Ishikawa (cell line): Measurements from ENCODE around the gene SRP14.

ENCODE experiments used
- CEBPB ChIP-seq: IDR thresholded peaks from 2 replicates; pipeline ENCODE4 v1.6.1; 2012
- CREB1 ChIP-seq: IDR thresholded peaks from 2 replicates; pipeline ENCODE4 v1.6.1; 2012; ENCODE audit warnings: low read depth
- EGR1 ChIP-seq: IDR thresholded peaks from 2 replicates; pipeline ENCODE4 v1.6.1; 2012
- EP300 ChIP-seq: IDR thresholded peaks from 2 replicates; pipeline ENCODE4 v1.6.1; 2012; ENCODE audit warnings: borderline replicate concordance
- FOXM1 ChIP-seq: IDR thresholded peaks from 2 replicates; pipeline ENCODE4 v1.6.1; 2012; ENCODE audit warnings: low read depth, borderline replicate concordance
- NFIC ChIP-seq: IDR thresholded peaks from 2 replicates; pipeline ENCODE4 v1.6.1; 2012
- RAD21 ChIP-seq: IDR thresholded peaks from 2 replicates; pipeline ENCODE4 v1.6.1; 2012; ENCODE audit warnings: low read depth
- TAF1 ChIP-seq: IDR thresholded peaks from 2 replicates; pipeline ENCODE4 v1.6.1; 2012; ENCODE audit warnings: low read depth, mild to moderate bottlenecking
- TCF12 ChIP-seq: IDR thresholded peaks from 2 replicates; pipeline ENCODE4 v1.6.1; 2012; ENCODE audit warnings: low read depth
- TEAD4 ChIP-seq: IDR thresholded peaks from 2 replicates; pipeline ENCODE4 v1.6.1; 2012
- YY1 ChIP-seq: IDR thresholded peaks from 2 replicates; pipeline ENCODE4 v1.6.1; 2012; ENCODE audit warnings: low read depth
- ZBTB7A ChIP-seq: IDR thresholded peaks from 2 replicates; pipeline ENCODE4 v1.6.1; 2012; ENCODE audit warnings: low read depth
- TF ChIP-seq, protein P1 (sequence below): IDR thresholded peaks from 2 replicates; pipeline ENCODE4 v1.6.1; 2012
- TF ChIP-seq, protein P2 (sequence below): IDR thresholded peaks from 2 replicates; pipeline ENCODE4 v1.6.1; 2012; ENCODE audit warnings: low read depth, mild to moderate bottlenecking
- TF ChIP-seq, protein P3 (sequence below): IDR thresholded peaks from 2 replicates; pipeline ENCODE4 v1.6.1; 2012

Gene SRP14

DNA sequence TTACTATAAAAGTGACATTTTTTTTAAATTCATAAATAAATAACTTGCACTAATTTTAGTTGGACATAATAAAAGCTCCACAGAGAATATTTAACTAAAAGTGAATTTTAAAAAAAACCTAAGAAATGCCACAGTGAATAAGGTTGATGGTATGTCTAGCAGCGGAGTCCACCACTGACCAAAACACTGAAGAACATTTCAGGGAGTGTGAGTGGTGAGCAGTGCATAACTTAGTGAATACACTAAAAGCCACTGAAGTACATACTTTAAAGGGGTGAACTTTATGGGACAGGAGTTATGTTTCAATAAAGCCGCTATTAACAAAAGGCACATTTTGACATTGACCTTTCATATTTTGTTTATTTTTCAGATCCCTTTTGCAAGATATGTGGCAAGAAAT, 32.3 kb downstream of the SRP14 start:
- TF ChIP-seq EP300 (no peak), TEAD4 (no peak), YY1 (no peak), CEBPB (no peak), ZBTB7A (no peak), RAD21 (no peak), EGR1 (no peak), TCF12 (no peak), CREB1 (no peak), NFIC (no peak), TAF1 (no peak), FOXM1 (no peak)
- TF ChIP-seq, protein P1, sequence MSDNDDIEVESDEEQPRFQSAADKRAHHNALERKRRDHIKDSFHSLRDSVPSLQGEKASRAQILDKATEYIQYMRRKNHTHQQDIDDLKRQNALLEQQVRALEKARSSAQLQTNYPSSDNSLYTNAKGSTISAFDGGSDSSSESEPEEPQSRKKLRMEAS: no peak
- TF ChIP-seq, protein P2, sequence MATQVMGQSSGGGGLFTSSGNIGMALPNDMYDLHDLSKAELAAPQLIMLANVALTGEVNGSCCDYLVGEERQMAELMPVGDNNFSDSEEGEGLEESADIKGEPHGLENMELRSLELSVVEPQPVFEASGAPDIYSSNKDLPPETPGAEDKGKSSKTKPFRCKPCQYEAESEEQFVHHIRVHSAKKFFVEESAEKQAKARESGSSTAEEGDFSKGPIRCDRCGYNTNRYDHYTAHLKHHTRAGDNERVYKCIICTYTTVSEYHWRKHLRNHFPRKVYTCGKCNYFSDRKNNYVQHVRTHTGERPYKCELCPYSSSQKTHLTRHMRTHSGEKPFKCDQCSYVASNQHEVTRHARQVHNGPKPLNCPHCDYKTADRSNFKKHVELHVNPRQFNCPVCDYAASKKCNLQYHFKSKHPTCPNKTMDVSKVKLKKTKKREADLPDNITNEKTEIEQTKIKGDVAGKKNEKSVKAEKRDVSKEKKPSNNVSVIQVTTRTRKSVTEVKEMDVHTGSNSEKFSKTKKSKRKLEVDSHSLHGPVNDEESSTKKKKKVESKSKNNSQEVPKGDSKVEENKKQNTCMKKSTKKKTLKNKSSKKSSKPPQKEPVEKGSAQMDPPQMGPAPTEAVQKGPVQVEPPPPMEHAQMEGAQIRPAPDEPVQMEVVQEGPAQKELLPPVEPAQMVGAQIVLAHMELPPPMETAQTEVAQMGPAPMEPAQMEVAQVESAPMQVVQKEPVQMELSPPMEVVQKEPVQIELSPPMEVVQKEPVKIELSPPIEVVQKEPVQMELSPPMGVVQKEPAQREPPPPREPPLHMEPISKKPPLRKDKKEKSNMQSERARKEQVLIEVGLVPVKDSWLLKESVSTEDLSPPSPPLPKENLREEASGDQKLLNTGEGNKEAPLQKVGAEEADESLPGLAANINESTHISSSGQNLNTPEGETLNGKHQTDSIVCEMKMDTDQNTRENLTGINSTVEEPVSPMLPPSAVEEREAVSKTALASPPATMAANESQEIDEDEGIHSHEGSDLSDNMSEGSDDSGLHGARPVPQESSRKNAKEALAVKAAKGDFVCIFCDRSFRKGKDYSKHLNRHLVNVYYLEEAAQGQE: no peak
- TF ChIP-seq, protein P3, sequence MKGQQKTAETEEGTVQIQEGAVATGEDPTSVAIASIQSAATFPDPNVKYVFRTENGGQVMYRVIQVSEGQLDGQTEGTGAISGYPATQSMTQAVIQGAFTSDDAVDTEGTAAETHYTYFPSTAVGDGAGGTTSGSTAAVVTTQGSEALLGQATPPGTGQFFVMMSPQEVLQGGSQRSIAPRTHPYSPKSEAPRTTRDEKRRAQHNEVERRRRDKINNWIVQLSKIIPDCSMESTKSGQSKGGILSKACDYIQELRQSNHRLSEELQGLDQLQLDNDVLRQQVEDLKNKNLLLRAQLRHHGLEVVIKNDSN: no peak

DNA sequence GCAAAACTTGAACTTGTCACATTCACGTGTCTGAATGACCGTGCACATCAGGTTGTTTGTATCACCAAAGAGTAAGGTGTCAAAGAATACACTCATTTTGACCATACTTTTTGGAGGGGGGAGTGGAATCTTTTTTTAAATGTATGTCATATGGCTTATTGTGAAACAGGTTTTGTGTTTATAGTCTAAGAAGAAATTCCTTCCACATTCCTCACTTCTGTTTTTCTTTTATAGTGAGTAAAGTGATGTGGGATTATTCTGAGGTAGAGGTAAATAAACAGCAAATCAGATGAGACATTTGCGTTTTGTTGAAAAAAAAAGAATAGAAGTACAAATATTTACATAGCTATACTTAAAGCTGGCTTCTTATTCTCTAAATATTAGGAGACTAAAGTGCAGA, 33.0 kb downstream of the SRP14 start:
- no peak for TF ChIP-seq EGR1
- no peak for TF ChIP-seq EP300
- TF ChIP-seq ZBTB7A: no peak
- no peak for TF ChIP-seq YY1
- TF ChIP-seq, protein P1: no peak
- TF ChIP-seq, protein P3: no peak
- TF ChIP-seq RAD21: no peak
- no peak for TF ChIP-seq FOXM1
- no peak for TF ChIP-seq NFIC
- TF ChIP-seq TAF1: no peak
- TF ChIP-seq, protein P2: no peak
- TF ChIP-seq TCF12: no peak
- TF ChIP-seq CEBPB: no peak
- TF ChIP-seq TEAD4: no peak
- no peak for TF ChIP-seq CREB1

DNA sequence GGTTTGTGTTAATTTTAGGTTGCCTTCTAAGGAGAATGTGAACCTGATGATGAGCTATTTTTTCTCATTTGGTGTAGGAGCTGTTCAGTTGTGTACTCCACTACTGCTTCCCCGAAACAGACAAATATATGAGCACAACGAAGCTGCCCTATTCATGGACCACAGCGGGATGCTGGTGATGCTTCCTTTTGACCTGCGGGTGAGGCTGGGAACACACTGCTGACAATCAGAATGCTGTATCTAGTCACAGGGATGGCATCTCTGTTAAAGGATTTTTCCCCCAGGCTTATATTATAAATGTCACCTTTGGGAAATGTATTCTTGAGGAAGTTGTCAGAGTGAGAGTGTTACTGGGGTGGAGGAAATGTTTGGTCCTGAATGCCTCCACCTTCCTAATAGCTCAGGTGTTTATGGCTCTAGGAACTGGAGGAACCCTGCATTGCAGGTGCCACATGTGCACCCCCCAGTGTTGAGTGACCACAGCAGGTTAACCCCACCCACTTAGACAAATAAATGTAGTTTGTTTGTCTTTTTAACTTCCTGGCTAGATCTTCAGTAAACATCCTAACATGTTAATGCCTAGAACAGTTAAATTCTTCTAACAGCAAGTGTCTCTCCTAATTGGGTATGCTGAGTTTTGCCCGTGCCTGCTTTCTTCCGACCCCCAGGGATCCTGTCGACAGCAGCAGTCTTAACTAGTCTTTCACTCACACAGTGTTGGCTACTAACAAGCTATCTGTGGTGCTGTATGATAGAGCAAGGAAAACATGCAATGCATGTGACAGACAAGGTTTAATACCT, 35.7 kb downstream of the SRP14 start:
- no peak for TF ChIP-seq CEBPB
- TF ChIP-seq, protein P1: no peak
- no peak for TF ChIP-seq EGR1
- TF ChIP-seq ZBTB7A: no peak
- TF ChIP-seq TAF1: no peak
- no peak for TF ChIP-seq TEAD4
- no peak for TF ChIP-seq CREB1
- TF ChIP-seq EP300: no peak
- TF ChIP-seq YY1: no peak
- TF ChIP-seq, protein P3: no peak
- TF ChIP-seq, protein P2: no peak
- TF ChIP-seq NFIC: no peak
- TF ChIP-seq FOXM1: no peak
- no peak for TF ChIP-seq RAD21
- no peak for TF ChIP-seq TCF12
